Ascending aorta (tissue), 2 donors: Measurements from ENCODE around the gene SNX8. TPM values are rescaled to one million over a fixed set of nuclear protein-coding genes. Genes with fewer than 3 reads are reported as not detected.

Experiments used
- DNase-seq, 2 donors: peaks; one replicate each; pipeline ENCODE4 v3.0.0-alpha.2; 2019; ENCODE audit warnings: low spot score in 2 of 2
- H3K27ac ChIP-seq, 2 donors: fragments of 200-600 bp; sonication (generic); one replicate each; pipeline ENCODE4 v1.5.1; 2016 to 2017; ENCODE audit warnings: mild to moderate bottlenecking in 1 of 2
- H3K27me3 ChIP-seq: fragments of 200-600 bp; sonication (generic); one replicate; pipeline ENCODE4 v1.5.1; 2017
- H3K36me3 ChIP-seq, 2 donors: fragments of 200-600 bp; sonication (generic); one replicate each; pipeline ENCODE4 v1.5.1; 2016
- H3K4me1 ChIP-seq, 2 donors: fragments of 200-600 bp; sonication (generic); one replicate each; pipeline ENCODE4 v1.5.1; 2016 to 2017; ENCODE audit warnings: mild to moderate bottlenecking in 1 of 2
- H3K4me3 ChIP-seq, 2 donors: fragments of 200-600 bp; sonication (generic); one replicate each; pipeline ENCODE4 v1.5.1; 2016 to 2017; ENCODE audit warnings: mild to moderate bottlenecking in 1 of 2
- H3K9me3 ChIP-seq, 2 donors: fragments of 200-600 bp; sonication (generic); one replicate each; pipeline ENCODE4 v1.5.1; 2016
- CTCF ChIP-seq, 3 experiments: fragments of 200-600 bp in 2 of 3; fragments of 450-650 bp in 1 of 3; sonication (generic) in 2 of 3; IDR thresholded peaks; one replicate each; pipeline ENCODE4 v1.5.1; 2016 to 2019; ENCODE audit warnings: antibody characterized with exemption in 3 of 3, mild to moderate bottlenecking in 1 of 3, moderate library complexity in 1 of 3
- intact Hi-C: fragments of 100-400 bp; cut with DNase I; formaldehyde crosslinking; loops from one replicate; pipeline ENCODE4 v1.15.1; 2023
- total RNA-seq: library from RNA; depleted of rRNA; stranded (reverse); fragments of >200 nt; gene quantifications from one replicate; pipeline ENCODE4 v1.1.0, GENCODE V29; 2016

The SNX8 gene
- total RNA-seq, 1 donor from 2014 or later, result 12.2 TPM

- no peaks in the 10 kb centered on the region for H3K27me3 ChIP-seq
- intact Hi-C loops, result no loop called here
- no peak for DNase-seq
Observed at GRCh38 chr7:2290877-2291276, 23.4 kb downstream of the SNX8 start.

GRCh38 chr7:2289621-2290020, 24.6 kb downstream of the SNX8 start:
- Histone ChIP-seq H3K4me1 (no peaks in the 10 kb centered on the region), H3K27me3 (no peaks in the 10 kb centered on the region), H3K4me3 (no peak overlapping the region), H3K36me3 (no peaks in the 10 kb centered on the region), H3K9me3 (no peaks in the 10 kb centered on the region), H3K27ac (no peak overlapping the region)
- intact Hi-C loops, result no loop called here
- TF ChIP-seq CTCF (IDR thresholded peaks at IDR 0.05), result no peak
- no peak for DNase-seq

More at GRCh38 chr7:2290877-2291276, 23.4 kb downstream of the SNX8 start:
- Histone ChIP-seq H3K36me3 (no peaks in the 10 kb centered on the region), H3K27ac (no peak overlapping the region), H3K4me1 (no peaks in the 10 kb centered on the region), H3K9me3 (no peaks in the 10 kb centered on the region), H3K4me3 (no peak overlapping the region)
- no peak for TF ChIP-seq CTCF (IDR thresholded peaks at IDR 0.05)

DNA sequence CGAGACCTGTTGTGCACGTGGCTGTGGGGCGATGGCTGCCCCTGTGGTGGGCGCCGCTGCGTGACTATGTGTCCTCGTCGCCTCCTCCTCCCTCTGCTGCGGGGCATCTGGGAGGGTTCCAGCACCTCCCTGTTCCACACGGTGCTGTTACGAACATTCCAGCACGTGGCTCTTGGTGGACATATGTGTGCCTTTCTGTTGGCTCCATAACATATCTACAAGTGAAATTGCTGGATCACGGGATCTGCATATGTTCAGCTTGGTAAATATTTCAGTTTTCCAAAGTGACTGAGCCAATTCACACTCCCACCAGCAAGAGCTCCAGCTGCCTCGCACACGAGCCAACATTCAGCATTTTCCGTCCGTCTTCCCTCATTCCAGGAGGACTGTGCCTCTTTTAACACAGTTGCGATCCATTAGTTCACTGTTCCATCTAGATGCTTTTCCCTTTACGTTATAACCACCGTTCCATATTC, 25.1 kb downstream of the SNX8 start:
- H3K4me1 ChIP-seq, result no peaks in the 10 kb centered on the region
- no peaks in the 10 kb centered on the region for H3K9me3 ChIP-seq
- intact Hi-C loops, result no loop called here
- TF ChIP-seq CTCF (IDR thresholded peaks at IDR 0.05), result no peak
- no peak for DNase-seq
- no peaks in the 10 kb centered on the region for H3K36me3 ChIP-seq
- no peak overlapping the region for H3K27ac ChIP-seq
- no peaks in the 10 kb centered on the region for H3K27me3 ChIP-seq
- no peak overlapping the region for H3K4me3 ChIP-seq

- no peak overlapping the region for H3K4me3 ChIP-seq
- no peaks in the 10 kb centered on the region for H3K36me3 ChIP-seq
- H3K4me1 ChIP-seq, result no peaks in the 10 kb centered on the region
- no peak for TF ChIP-seq CTCF (IDR thresholded peaks at IDR 0.05)
- H3K9me3 ChIP-seq, result no peaks in the 10 kb centered on the region
- no peak for DNase-seq
- intact Hi-C loops, result no loop called here
- no peaks in the 10 kb centered on the region for H3K27me3 ChIP-seq
- H3K27ac ChIP-seq, result no peak overlapping the region
Observed at GRCh38 chr7:2288503-2288902, 25.7 kb downstream of the SNX8 start.

DNA sequence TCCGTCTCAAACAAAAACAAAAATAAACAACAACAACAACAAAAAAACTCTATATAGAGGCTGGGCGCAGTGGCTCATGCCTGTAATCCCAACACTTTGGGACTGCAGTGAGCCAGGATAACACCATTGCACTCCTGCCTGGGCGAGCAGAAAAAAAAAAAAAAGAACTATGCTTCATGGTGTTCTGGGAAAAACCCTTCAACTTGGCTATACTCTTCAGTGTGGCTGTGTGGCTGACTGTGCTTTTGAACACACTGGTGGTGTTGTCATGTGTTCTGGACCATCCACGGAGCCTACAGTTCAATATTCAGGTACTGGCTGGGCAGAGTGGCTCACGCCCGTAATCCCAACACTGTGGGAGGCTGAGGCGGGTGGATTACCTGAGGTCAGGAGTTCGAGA, 26.5 kb downstream of the SNX8 start:
- TF ChIP-seq CTCF (IDR thresholded peaks at IDR 0.05), result no peak
- no peak for DNase-seq
- no peaks in the 10 kb centered on the region for H3K4me1 ChIP-seq
- H3K9me3 ChIP-seq, result no peaks in the 10 kb centered on the region
- intact Hi-C loops, result no loop called here
- no peaks in the 10 kb centered on the region for H3K27me3 ChIP-seq
- no peak overlapping the region for H3K4me3 ChIP-seq
- no peaks in the 10 kb centered on the region for H3K36me3 ChIP-seq
- H3K27ac ChIP-seq, result no peak overlapping the region

DNA sequence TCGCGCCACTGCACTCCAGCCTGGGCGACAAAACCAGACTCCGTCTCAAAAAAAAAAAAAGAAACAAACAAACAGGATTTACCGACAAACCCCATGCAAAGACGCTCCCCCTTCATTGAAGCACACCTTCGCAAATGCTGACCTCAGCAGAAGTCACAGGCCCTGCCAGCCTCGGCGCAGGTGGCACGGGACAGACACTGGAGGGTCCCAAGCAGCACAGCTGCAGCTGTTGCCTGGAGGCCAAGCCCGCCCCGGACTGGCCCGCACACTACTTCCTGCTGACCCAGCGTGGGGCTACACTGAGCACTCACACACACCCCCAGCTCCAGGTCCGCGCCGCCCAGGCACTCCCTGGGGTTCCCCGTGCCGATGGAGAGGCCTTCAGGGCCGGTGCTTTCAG, 31.2 kb downstream of the SNX8 start:
- Histone ChIP-seq H3K27me3 (no peaks in the 10 kb centered on the region), H3K4me3 (no peak overlapping the region), H3K27ac (no peak overlapping the region), H3K36me3 (peaks cover 0 to under 1% of the 10 kb centered on the region in 2 donors), H3K9me3 (no peaks in the 10 kb centered on the region), H3K4me1 (no peaks in the 10 kb centered on the region)
- no peak for DNase-seq
- no peak for TF ChIP-seq CTCF (IDR thresholded peaks at IDR 0.05)
- intact Hi-C loops, result no loop called here
